ENCODE results near the gene SPRED1. TPM values are rescaled to one million over a fixed set of nuclear protein-coding genes. Genes with fewer than 3 reads are reported as not detected.

The SPRED1 gene
- polyA plus RNA-seq, 3 donors, result 1.5 to 15.0 (median 10.9) TPM

DNA sequence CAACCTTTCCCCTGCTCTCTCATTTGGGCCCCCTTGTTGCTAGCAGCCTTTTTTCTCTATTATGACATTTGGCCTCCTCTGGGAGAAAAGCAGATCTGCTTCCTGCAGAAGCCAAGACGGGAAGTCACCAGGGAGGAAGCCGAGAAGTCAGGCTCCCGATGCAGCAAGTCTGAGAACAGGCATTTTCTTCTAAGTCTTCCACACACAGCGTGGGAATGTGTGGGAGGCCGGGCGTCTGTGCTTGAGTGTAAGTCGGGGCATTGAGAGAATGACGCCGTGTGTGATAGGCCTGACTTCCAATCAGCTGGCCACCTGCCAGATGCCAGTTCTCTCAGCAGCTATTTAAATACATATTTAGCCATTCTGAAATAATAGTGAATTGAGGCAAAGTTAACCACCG is 125.5 kb downstream of the SPRED1 start:
- no peak overlapping the region for H3K27ac ChIP-seq (ENCODE audit: low read depth, low read length)
- WGBS, 3 donors, result 4 to 7% (median 7%) methylated on average over 10 of the region's 10 CpGs

DNA sequence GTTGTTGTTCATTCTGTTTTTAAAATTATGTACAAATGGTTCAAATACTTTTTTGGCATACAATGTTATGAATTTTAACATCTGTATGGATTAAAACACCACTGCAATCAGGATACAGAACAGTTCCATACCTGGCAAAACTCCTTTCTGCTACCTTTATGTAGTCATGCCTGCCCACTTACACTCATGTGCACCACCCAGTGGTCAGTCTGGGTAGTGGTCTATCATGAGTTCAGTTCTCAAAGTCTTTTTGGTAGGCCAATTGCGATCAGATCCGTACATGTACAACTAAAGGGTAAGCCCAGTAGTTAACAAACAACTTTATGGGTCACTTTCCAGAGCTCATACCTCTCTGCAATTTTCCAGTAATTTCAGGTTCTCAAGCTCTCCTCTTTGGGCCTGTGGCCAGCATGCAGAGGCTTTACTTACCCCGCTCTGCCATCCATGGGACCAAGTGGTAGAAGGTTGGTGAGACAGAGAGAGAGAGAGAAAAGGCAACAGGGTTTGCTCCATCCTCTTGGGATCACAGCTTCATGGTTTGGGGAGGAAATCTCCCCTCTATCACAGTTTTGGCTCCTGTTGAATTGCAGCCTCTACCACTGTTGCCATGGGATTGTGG is 137.4 kb downstream of the SPRED1 start:
- H3K27ac ChIP-seq (ENCODE audit: low read depth, low read length), result no peak overlapping the region
- 66 to 72% (median 72%) methylated on average over 3 of the region's 3 CpGs for WGBS, 3 donors

DNA sequence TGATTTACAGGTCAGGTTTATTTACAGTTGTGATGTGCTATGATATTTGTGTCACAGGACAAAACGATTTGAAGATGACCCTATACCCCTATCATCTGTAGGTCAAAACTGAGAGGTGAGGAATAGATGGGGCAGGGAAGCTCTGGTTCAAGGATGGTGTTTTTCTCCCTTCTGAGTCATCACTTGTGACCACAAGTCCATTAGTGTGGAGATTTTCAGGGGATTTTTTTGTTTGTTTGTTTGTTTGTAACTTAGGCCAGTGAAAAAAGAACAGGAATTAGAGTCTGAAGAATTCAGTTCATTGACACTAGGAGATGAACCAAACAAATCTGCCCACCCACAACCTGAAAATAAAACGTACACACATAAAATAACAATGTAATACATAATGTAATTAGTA is 138.6 kb downstream of the SPRED1 start:
- WGBS, 3 donors, result 53 to 71% (median 68%) methylated on average over 2 of the region's 2 CpGs
- no peak overlapping the region for H3K27ac ChIP-seq (ENCODE audit: low read depth, low read length)

DNA sequence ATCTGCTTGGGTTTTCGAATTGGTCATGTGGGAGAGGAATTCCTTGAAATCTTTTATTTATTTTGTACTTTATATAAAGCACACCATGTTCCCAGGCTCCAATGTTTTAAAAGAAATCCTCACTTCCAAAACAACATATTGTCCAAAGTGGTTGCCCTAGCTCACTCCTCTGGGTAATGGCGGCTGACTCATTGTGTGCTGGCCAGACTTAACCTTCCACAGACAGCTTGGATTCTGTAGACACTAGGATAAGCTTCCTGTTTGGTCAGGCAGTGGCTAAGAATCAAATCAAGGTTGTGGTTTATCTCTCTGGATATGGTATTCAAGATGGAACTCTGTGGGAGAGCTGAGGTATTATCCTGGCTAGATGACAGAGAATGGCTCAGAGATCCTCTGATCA is 145.5 kb downstream of the SPRED1 start:
- H3K27ac ChIP-seq (ENCODE audit: low read depth, low read length), result no peak overlapping the region
- 54 to 70% (median 69%) methylated on average over 2 of the region's 2 CpGs for WGBS, 3 donors

DNA sequence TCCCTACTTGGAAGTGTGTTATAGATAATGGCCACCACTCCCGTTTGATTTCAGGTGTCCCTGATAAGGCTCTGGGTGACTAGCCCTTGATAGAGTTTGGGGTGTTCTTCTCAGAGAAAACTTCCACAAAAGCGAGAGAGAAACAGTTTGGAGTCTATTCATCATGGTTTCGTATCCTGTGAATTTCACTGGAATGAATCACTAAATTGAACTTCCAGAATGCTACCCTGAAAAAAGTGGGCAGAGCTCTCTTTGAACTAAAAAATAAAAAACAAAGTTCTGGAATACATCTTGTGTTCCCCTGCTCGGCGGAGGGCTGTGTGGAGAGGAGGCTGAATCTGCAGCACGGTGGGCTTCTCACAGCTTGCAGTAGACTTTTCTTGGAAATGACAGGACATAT is 148.5 kb downstream of the SPRED1 start:
- WGBS, 3 donors, result 72 to 86% (median 84%) methylated on average over 6 of the region's 6 CpGs
- no peak overlapping the region for H3K27ac ChIP-seq (ENCODE audit: low read depth, low read length)

DNA sequence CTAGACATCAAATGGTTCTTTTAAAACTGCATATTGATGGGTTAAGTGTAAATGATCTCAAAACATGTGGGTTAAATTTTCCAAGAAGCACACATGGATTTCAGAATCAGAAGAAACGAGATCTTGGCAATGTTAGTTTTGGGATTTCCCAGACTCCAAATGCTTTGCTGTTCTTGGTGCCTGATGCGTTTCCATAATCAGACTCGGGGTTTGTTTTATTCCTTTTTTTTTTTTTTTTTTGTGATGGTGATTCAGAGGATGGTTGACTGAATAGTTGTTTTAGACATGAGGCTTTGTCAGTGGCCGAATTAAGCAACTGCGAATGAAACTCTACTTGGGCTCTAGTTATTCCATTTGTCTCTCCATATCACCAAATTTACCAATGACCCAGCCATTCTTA is 149.1 kb downstream of the SPRED1 start:
- 65 to 83% (median 66%) methylated on average over 5 of the region's 5 CpGs for WGBS, 3 donors
- H3K27ac ChIP-seq (ENCODE audit: low read depth, low read length), result no peak overlapping the region

DNA sequence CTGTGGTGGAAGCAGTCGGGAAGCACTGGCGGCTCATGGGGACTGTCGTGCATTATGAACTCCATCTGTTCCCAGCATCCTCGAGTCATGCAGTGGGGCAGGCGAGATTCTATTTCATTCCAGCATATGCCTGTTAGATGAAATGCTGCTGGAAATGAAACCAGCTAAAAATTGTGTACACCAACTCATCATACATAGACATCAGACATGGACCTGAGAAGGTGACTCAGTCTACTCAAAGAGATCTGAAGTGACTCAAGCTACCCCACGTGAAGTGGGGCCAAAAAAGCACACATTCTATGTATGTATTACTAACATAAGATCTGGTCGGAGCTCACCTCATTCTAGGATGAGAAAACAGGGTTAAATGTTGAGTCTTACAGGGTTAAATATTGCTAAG is 153.8 kb downstream of the SPRED1 start:
- WGBS, 3 donors, result 65 to 70% (median 68%) methylated on average over 7 of the region's 7 CpGs
- H3K27ac ChIP-seq (ENCODE audit: low read depth, low read length), result no peak overlapping the region

Other genes starting within 250 kb of the SPRED1 start
- 10 to 100 TPM in 1 of 3 donors, 1 to 10 TPM in 2; 3.3 to 14.2 (median 7.9) TPM for gene FAM98B, start 201.3 kb downstream of the SPRED1 start, polyA plus RNA-seq